ENCODE measurements around the gene RPL5. TPM values are rescaled to one million over a fixed set of nuclear protein-coding genes. Genes with fewer than 3 reads are reported as not detected.
"Not testable (repeated sequence)": the region's sequence is repeated elsewhere in the genome, so short reads cannot be mapped to it uniquely, and the experiment has no call there.

The RPL5 gene
- polyA plus RNA-seq (1,742 to 2,236 TPM (median 1,934 TPM) in 3 replicates), polyA minus RNA-seq (874 to 1,241 TPM (median 1,194 TPM) in 3 replicates)
- polyA plus RNA-seq (2011; ENCODE audit: low read depth), result 3,127 TPM
- polyA plus RNA-seq (2011; cell fraction: cytosol; rRNA removed), result 1,592 and 2,141 TPM in 2 replicates
- 469 and 669 TPM in 2 replicates for polyA plus RNA-seq (2011; cell fraction: nucleus; rRNA removed)
- 2,418 and 2,706 TPM in 2 replicates for polyA plus RNA-seq (2012; ENCODE audit: low replicate concordance)
- 704 TPM for polyA minus RNA-seq (2011; cell fraction: cytosol; rRNA and poly(A)+ RNA removed)
- 151 and 221 TPM in 2 replicates for polyA minus RNA-seq (2011; cell fraction: nucleus; rRNA and poly(A)+ RNA removed)

DNA sequence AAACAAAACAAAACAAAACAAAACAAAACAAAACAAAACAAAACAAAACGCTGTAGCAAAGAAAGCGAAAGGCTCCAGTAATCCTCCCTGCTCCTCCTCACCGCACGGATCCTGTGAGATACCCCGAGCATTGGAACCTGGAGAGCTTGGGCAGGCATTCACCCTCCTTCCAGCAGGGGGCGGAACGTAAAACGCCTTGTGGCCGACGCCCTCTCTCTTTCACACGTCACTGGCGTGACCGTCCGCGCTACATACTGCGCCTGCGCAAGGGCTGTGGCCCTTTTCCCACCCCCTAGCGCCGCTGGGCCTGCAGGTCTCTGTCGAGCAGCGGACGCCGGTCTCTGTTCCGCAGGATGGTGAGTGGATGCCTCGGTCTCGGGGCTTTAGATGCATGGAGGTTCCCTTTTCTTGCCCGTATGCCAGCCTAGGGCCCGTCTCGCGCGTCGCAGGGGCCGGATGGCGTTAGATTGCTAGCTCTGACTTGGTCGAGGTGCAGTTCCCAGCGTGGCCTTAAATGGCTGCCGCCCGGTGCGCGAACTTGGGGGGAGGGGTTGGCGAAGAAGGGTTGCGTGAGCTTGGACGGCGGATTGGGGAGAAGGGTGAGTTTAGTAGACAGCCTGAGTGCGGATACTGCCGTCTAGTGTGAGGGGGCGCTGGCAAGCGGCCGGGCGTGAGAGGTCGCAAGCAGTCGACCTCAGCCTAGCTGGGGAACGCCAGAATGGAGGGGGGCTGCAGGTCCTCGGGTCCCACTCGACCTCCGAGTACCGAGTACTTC lies at the start of gene RPL5:
Gene RPL5 (plus strand): TSS at position 279 of the 775 bp plus-strand sequence. CDS start 75 bp downstream, at position 354.
- DNase-seq (ENCODE audit: low read depth, low spot score), result peak; percentile 90
- H3K9me3 ChIP-seq (ENCODE audit: control insufficient read depth, low read depth, low read length), result no peaks in the 10 kb centered on the region
- peak; percentile 29 for FAIRE-seq
- H3K79me2 ChIP-seq (ENCODE audit: control insufficient read depth, insufficient read depth, low read length), result peaks cover 51% of the 10 kb centered on the region
- peaks cover 21% of the 10 kb centered on the region for H3K4me1 ChIP-seq (ENCODE audit: control insufficient read depth, extremely low read depth, insufficient read depth, low read length)
- dilution Hi-C loops (cut with MboI; ENCODE audit: extremely low pct_ligation_motif_present, low sequenced_read_pairs), result no loop called here
- H3K9ac ChIP-seq (ENCODE audit: control insufficient read depth, extremely low read depth, insufficient read depth, low read length), result peak within 1 kb of the TSS; percentile 100
- H3K4me3 ChIP-seq (ENCODE audit: control insufficient read depth in 2 of 3, extremely low read depth in 1 of 3, insufficient read depth in 2 of 3, low read depth in 1 of 3, low read length in 3 of 3), result peak within 1 kb of the TSS; percentile 98 to 100 (median 99)
- no peaks in the 10 kb centered on the region for H3K9me1 ChIP-seq (ENCODE audit: control insufficient read depth, extremely low read depth, insufficient read depth, low read length)
- peak within 1 kb of the TSS; percentile 90 for H2AFZ ChIP-seq (ENCODE audit: control insufficient read depth, low read length)
- no peaks in the 10 kb centered on the region for H3K27me3 ChIP-seq (ENCODE audit: control insufficient read depth, extremely low read depth, insufficient read depth, low read length)
- H3K36me3 ChIP-seq (ENCODE audit: control insufficient read depth in 2 of 2, extremely low read depth in 1 of 2, insufficient read depth in 2 of 2, low read length in 2 of 2), result peaks cover 12% of the 10 kb centered on the region in 2 experiments
- H3K4me2 ChIP-seq (ENCODE audit: control insufficient read depth, extremely low read depth, insufficient read depth, low read depth, low read length), result peak within 1 kb of the TSS; percentile 90
- peaks cover 18% of the 10 kb centered on the region for H4K20me1 ChIP-seq (ENCODE audit: control insufficient read depth, extremely low read depth, insufficient read depth, low read length)
- peak within 1 kb of the TSS; percentile 98 for H3K27ac ChIP-seq (ENCODE audit: control insufficient read depth, insufficient read depth, low read length)
- no peak for TF ChIP-seq EZH2 (IDR thresholded peaks at IDR 0.05; ENCODE audit: low read length)
- TF ChIP-seq, protein P1, sequence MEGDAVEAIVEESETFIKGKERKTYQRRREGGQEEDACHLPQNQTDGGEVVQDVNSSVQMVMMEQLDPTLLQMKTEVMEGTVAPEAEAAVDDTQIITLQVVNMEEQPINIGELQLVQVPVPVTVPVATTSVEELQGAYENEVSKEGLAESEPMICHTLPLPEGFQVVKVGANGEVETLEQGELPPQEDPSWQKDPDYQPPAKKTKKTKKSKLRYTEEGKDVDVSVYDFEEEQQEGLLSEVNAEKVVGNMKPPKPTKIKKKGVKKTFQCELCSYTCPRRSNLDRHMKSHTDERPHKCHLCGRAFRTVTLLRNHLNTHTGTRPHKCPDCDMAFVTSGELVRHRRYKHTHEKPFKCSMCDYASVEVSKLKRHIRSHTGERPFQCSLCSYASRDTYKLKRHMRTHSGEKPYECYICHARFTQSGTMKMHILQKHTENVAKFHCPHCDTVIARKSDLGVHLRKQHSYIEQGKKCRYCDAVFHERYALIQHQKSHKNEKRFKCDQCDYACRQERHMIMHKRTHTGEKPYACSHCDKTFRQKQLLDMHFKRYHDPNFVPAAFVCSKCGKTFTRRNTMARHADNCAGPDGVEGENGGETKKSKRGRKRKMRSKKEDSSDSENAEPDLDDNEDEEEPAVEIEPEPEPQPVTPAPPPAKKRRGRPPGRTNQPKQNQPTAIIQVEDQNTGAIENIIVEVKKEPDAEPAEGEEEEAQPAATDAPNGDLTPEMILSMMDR (optimal IDR thresholded peaks at IDR 0.05 in 1 of 3, IDR thresholded peaks at IDR 0.05 in 1 of 3, conservative IDR thresholded peaks at IDR 0.05 in 1 of 3; ENCODE audit: extremely low read depth in 1 of 3, insufficient read depth in 2 of 3, low read length in 3 of 3), result peak; percentile 96 to 99 (median 99)

DNA sequence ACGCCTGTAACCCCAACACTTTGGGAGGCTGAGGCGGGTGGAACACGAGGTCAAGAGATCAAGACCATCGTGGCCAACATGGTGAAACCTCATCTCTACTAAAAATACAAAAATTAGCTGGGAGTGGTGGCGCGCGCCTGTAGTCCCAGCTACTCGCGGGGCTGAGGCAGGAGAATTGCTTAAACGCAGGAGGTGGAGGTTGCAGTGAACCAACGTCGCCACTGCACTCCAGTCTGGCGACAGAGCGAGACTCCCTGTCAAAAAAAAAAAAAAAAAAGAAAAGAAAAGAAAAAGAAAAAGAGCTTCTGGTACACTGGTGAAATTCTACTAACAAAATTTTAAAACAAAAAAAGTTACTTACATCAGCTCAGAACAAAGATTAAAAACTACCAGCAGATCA lies 48.3 kb upstream of the RPL5 start:
- H3K36me3 ChIP-seq (ENCODE audit: control insufficient read depth in 2 of 2, extremely low read depth in 1 of 2, insufficient read depth in 2 of 2, low read length in 2 of 2); dilution Hi-C loops (cut with MboI; ENCODE audit: extremely low pct_ligation_motif_present, low sequenced_read_pairs); H4K20me1 ChIP-seq (ENCODE audit: control insufficient read depth, extremely low read depth, insufficient read depth, low read length); FAIRE-seq; H2AFZ ChIP-seq (ENCODE audit: control insufficient read depth, low read length); DNase-seq (ENCODE audit: low read depth, low spot score); H3K9me1 ChIP-seq (ENCODE audit: control insufficient read depth, extremely low read depth, insufficient read depth, low read length); H3K27me3 ChIP-seq (ENCODE audit: control insufficient read depth, extremely low read depth, insufficient read depth, low read length); H3K4me1 ChIP-seq (ENCODE audit: control insufficient read depth, extremely low read depth, insufficient read depth, low read length); H3K9me3 ChIP-seq (ENCODE audit: control insufficient read depth, low read depth, low read length): not testable (repeated sequence)
- H3K79me2 ChIP-seq (ENCODE audit: control insufficient read depth, insufficient read depth, low read length), result peaks cover 47% of the 10 kb centered on the region
- H3K9ac ChIP-seq (ENCODE audit: control insufficient read depth, extremely low read depth, insufficient read depth, low read length), result peak overlapping the region; percentile 92
- peak overlapping the region; percentile 53 for H3K4me2 ChIP-seq (ENCODE audit: control insufficient read depth, extremely low read depth, insufficient read depth, low read depth, low read length)
- H3K27ac ChIP-seq (ENCODE audit: control insufficient read depth, insufficient read depth, low read length), result peak overlapping the region; percentile 85
- H3K4me3 ChIP-seq (ENCODE audit: control insufficient read depth in 2 of 3, extremely low read depth in 1 of 3, insufficient read depth in 2 of 3, low read depth in 1 of 3, low read length in 3 of 3), result peak overlapping the region; percentile 54 to 85 (median 76)

All from keratinocyte (primary cell).